Sigmoid colon (tissue), 4 donors: ENCODE measurements around the gene F2.

Experiments
- EP300 ChIP-seq, 4 donors: sonication (generic); formaldehyde crosslinking; IDR thresholded peaks; one replicate each; pipeline ENCODE4 v1.6.1; 2017; ENCODE audit warnings: antibody characterized with exemption in 4 of 4
- POLR2A ChIP-seq, 2 donors: fragments of 450-650 bp; IDR thresholded peaks; one replicate each; pipeline ENCODE4 v1.6.1; 2016; ENCODE audit warnings: antibody characterized with exemption in 2 of 2, mild to moderate bottlenecking in 2 of 2, moderate library complexity in 2 of 2
- POLR2AphosphoS5 ChIP-seq, 4 donors: sonication (generic); formaldehyde crosslinking; IDR thresholded peaks; one replicate each; pipeline ENCODE4 v1.6.1; 2017; ENCODE audit warnings: antibody characterized with exemption in 4 of 4
- TF ChIP-seq, protein P1 (sequence below), 4 experiments: fragments of 450-650 bp in 3 of 4; fragments of 200-600 bp in 1 of 4; IDR thresholded peaks; one replicate each; pipeline ENCODE4 v1.5.1; 2016 to 2019; ENCODE audit warnings: antibody characterized with exemption in 4 of 4, mild to moderate bottlenecking in 3 of 4, moderate library complexity in 2 of 4

DNA sequence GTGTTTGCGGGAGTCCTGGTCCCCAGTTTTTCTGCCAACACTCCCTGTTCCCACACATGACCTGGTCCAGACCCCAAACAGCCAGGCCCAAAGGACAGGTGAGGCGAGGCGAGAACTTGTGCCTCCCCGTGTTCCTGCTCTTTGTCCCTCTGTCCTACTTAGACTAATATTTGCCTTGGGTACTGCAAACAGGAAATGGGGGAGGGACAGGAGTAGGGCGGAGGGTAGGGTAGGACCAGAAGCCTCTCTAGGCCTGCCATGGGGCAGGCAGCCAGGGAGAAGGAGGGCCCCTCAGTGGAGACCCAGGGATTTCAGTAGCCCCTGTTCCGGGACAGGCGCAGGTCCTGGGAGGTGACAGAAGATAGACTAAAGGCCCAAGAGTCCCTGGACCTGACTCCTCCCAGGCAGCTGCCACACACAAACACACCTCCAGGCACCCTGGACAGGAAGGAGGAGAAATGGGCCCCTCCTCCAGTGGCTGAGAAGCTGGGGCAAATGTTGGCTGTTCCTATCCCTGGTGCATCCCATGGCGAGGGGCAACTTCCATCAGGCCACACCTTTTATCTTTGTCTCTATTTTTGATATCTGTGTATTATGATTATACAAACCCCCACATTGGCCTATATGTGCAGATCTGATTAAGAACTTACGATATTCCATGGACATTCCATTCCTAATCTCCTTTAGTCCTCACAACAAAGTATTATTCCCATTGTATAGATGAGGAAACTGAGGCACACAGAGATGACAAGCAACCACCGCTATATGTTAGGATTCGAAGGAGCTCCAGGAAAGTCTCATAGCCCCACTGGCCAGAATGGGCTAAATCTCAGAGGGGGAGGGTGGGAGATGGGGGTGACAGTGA, 626 bp upstream of the F2 start:
- TF ChIP-seq, protein P1, sequence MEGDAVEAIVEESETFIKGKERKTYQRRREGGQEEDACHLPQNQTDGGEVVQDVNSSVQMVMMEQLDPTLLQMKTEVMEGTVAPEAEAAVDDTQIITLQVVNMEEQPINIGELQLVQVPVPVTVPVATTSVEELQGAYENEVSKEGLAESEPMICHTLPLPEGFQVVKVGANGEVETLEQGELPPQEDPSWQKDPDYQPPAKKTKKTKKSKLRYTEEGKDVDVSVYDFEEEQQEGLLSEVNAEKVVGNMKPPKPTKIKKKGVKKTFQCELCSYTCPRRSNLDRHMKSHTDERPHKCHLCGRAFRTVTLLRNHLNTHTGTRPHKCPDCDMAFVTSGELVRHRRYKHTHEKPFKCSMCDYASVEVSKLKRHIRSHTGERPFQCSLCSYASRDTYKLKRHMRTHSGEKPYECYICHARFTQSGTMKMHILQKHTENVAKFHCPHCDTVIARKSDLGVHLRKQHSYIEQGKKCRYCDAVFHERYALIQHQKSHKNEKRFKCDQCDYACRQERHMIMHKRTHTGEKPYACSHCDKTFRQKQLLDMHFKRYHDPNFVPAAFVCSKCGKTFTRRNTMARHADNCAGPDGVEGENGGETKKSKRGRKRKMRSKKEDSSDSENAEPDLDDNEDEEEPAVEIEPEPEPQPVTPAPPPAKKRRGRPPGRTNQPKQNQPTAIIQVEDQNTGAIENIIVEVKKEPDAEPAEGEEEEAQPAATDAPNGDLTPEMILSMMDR (IDR thresholded peaks at IDR 0.05), result no peak
- TF ChIP-seq POLR2A (IDR thresholded peaks at IDR 0.05) (no peak), POLR2AphosphoS5 (IDR thresholded peaks at IDR 0.05) (no peak), EP300 (IDR thresholded peaks at IDR 0.05) (no peak)
